GM12892 (cell line): ENCODE measurements around the gene U2AF1.
"Not testable (repeated sequence)": the region's sequence is repeated elsewhere in the genome, so short reads cannot be mapped to it uniquely, and the experiment has no call there.

Source experiments
- POLR2A ChIP-seq: IDR thresholded peaks from 2 replicates; pipeline ENCODE4 v1.6.1; 2011; ENCODE audit warnings: low read depth, low read length, control low read depth
- POLR2AphosphoS5 ChIP-seq: IDR thresholded peaks from 2 replicates; pipeline ENCODE4 v1.6.1; 2011; ENCODE audit warnings: low read depth, low read length, control low read depth
- TAF1 ChIP-seq: IDR thresholded peaks from 2 replicates; pipeline ENCODE4 v1.6.1; 2011; ENCODE audit warnings: low read depth, mild to moderate bottlenecking, control low read depth, low read length, borderline replicate concordance

DNA sequence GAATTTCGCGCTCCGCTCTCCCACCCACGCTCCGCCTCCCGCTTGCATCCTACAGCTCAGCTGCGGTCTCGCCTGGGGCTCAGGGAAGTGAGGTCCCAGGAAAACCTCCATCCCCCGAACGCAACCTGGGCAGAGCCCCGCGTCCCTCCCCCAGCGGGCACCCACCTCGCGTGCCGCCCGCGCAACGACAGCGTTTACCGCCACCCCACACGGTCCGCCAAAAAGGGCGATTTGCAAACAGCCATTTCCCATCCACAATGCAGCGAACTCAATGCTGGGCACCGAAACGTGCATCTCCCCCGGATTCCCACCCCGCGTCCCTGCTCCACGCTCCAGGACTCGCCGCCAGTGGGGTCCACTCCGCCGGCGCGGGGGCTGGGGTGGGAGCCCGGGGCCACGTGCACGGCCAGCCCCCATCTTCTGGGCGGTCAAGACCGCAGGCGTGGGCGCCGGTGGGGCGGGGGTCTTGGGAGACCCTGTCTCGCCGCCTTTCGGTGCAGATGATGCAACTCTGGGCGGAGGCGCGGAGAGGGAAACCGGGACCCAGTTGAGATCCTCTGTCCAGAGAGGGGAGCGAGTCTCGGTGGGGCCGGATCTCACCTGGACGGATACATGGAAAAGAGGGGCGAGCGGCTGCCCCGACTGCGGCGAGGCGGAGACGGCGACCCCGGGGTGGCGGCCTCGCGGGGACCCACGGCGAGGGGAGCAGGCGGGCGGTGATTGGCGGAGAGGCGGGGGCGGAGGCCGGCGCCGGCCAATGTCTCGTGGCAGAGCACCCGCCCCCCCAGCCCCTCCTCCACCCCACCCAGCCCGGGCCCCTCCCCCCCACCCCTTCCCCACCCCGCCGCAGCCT lies 32.0 kb downstream of the U2AF1 start, which contains the start of gene CBS:
- not testable (repeated sequence) for TF ChIP-seq POLR2A, POLR2AphosphoS5, TAF1
